HepG2 (cell line): ENCODE results near the gene NHLRC3. TPM values are rescaled to one million over a fixed set of nuclear protein-coding genes. Genes with fewer than 3 reads are reported as not detected.
A peak's percentile ranks its signal among the peaks of the same experiment; 100 is the strongest.

ENCODE experiments used
- ARID3A ChIP-seq: IDR thresholded peaks from 2 replicates; pipeline ENCODE4 v1.6.1; 2012; ENCODE audit warnings: low read depth, low read length, improper control_type of control experiment
- ATF7 ChIP-seq, 2 experiments: fragments of 450-650 bp in 1 of 2; sonication (generic) in 1 of 2; formaldehyde crosslinking in 1 of 2; IDR thresholded peaks; 2 replicates each; pipeline versions ENCODE4 v1.4.0 to v1.6.1; 2016 to 2020; ENCODE audit warnings: antibody characterized with exemption in 1 of 2, mild to moderate bottlenecking in 1 of 2, missing genetic modification reagents in 1 of 2
- ATF7-NPFF ChIP-seq: sonication (generic); formaldehyde crosslinking; IDR thresholded peaks from 2 replicates; pipeline ENCODE4 v1.8.1; 2023; ENCODE audit warnings: mild to moderate bottlenecking, low read depth, missing genetic modification reagents, moderate library complexity
- CBX5 ChIP-seq: sonication (generic); formaldehyde crosslinking; IDR thresholded peaks from 2 replicates; pipeline ENCODE4 v1.4.0; 2020; ENCODE audit warnings: missing genetic modification reagents, borderline replicate concordance
- CERS6 ChIP-seq: sonication (generic); formaldehyde crosslinking; IDR thresholded peaks from 2 replicates; pipeline ENCODE4 v1.5.0; 2020; ENCODE audit warnings: missing genetic modification reagents
- ELF4 ChIP-seq: sonication (generic); formaldehyde crosslinking; IDR thresholded peaks from 2 replicates; pipeline ENCODE4 v1.5.0; 2020; ENCODE audit warnings: missing genetic modification reagents, mild to moderate bottlenecking, moderate library complexity, borderline replicate concordance
- FOXA1 ChIP-seq, 2 experiments: fragments of 450-650 bp in 1 of 2; sonication (generic) in 1 of 2; formaldehyde crosslinking in 1 of 2; IDR thresholded peaks; 2 replicates each; pipeline versions ENCODE4 v1.4.0 to v1.6.1; 2016 to 2020; ENCODE audit warnings: missing genetic modification reagents in 1 of 2
- HIVEP1 ChIP-seq: sonication (generic); formaldehyde crosslinking; IDR thresholded peaks from 2 replicates; pipeline ENCODE4 v1.4.0; 2020; ENCODE audit warnings: mild to moderate bottlenecking, missing genetic modification reagents
- HNRNPL ChIP-seq: fragments of 200-400 bp; formaldehyde crosslinking; IDR thresholded peaks from 2 replicates; pipeline ENCODE4 v1.6.1; 2017; ENCODE audit warnings: mild to moderate bottlenecking, low read depth, low read length
- MLXIP ChIP-seq: sonication (generic); formaldehyde crosslinking; IDR thresholded peaks from 2 replicates; pipeline ENCODE4 v1.9.0; 2021; ENCODE audit warnings: missing genetic modification reagents, borderline replicate concordance
- MNT ChIP-seq: fragments of 450-650 bp; IDR thresholded peaks from 2 replicates; pipeline ENCODE4 v1.6.1; 2016
- PCBP2 ChIP-seq: fragments of 200-400 bp; formaldehyde crosslinking; optimal IDR thresholded peaks from 2 replicates; pipeline ENCODE3; 2018; ENCODE audit warnings: low read length, low read depth; ENCODE audit not compliant: poor library complexity, severe bottlenecking
- RFXAP ChIP-seq: sonication (generic); formaldehyde crosslinking; IDR thresholded peaks from 2 replicates; pipeline ENCODE4 v1.4.0; 2020; ENCODE audit warnings: missing genetic modification reagents, borderline replicate concordance
- SIN3A ChIP-seq: IDR thresholded peaks from 2 replicates; pipeline ENCODE4 v1.6.1; 2011; ENCODE audit warnings: low read depth, mild to moderate bottlenecking, control low read depth, low read length, borderline replicate concordance
- TCF12 ChIP-seq, 2 experiments: fragments of 450-650 bp in 1 of 2; sonication (generic) in 1 of 2; formaldehyde crosslinking in 1 of 2; IDR thresholded peaks; 2 replicates each; pipeline versions ENCODE4 v1.6.1 to v1.8.0; 2017 to 2022; ENCODE audit warnings: antibody characterized with exemption in 1 of 2, mild to moderate bottlenecking in 1 of 2, missing genetic modification reagents in 1 of 2, moderate library complexity in 1 of 2
- ZC3H4 ChIP-seq: sonication (generic); formaldehyde crosslinking; IDR thresholded peaks from 2 replicates; pipeline ENCODE4 v1.4.0; 2020; ENCODE audit warnings: missing genetic modification reagents, borderline replicate concordance
- ZNF484 ChIP-seq: sonication (generic); formaldehyde crosslinking; IDR thresholded peaks from 2 replicates; pipeline ENCODE4 v1.5.1; 2020; ENCODE audit warnings: mild to moderate bottlenecking, low read depth, missing genetic modification reagents, borderline replicate concordance
- ZNF704 ChIP-seq: sonication (generic); formaldehyde crosslinking; IDR thresholded peaks from 2 replicates; pipeline ENCODE4 v1.8.1; 2023; ENCODE audit warnings: mild to moderate bottlenecking, inconsistent platforms, moderate library complexity, missing genetic modification reagents, borderline replicate concordance
- polyA plus RNA-seq, 8 experiments: library from polyadenylated mRNA; depleted of rRNA in 3 of 8; stranded (reverse) in 7 of 8; unstranded in 1 of 8; fragments of >200 nt; fragmentation: Illumina TruSeq in 4 of 8; extraction: Trizol in 4 of 8; gene quantifications; 2 replicates each; pipeline versions ENCODE4 v1.2.1 to v1.2.3, GENCODE V29; 2011 to 2016; ENCODE audit warnings: low read depth in 4 of 8, missing spikeins in 1 of 8, mixed read lengths in 1 of 8; ENCODE audit not compliant: insufficient read depth in 1 of 8
- total RNA-seq, 5 experiments: library from RNA; depleted of rRNA; stranded (reverse); fragments of >200 nt; fragmentation: Illumina TruSeq; extraction: Trizol; gene quantifications; 2 replicates each; pipeline ENCODE4 v1.2.3, GENCODE V29; 2016; ENCODE audit warnings: low read depth in 1 of 5

NHLRC3 gene
- total and polyA plus RNA-seq, 2 of the 13 experiments (the other 11 are each of a cell fraction or from before 2014, with no cell fraction given) = 19.9 to 29.8 TPM

DNA sequence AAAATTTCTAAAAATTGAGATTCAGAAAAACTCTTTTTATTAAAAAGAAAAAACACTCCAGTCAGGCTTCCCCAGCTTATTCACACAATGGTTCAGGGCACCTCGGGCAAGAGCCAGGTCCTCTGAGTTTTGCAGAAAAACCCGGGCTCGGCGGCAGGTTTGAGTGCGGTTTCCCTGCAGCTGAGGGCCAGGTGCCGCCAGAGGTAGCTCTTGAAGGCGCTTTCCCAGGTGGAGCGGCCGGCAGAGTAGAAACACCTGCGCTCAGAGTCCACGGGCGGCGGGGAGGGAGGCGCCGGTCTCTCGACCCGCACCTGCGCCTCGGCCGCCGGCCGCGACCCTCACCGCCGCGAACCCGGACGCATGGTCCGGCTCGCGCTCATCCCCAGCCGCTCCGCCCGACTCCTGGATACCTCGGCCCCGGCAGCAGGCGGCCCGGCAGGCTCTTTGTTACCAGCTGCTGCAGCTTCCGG lies 811 bp upstream of the NHLRC3 start (continued):
- TF ChIP-seq MNT (no peak), ZNF704 (CRISPR knock-in tag) (no peak), CERS6 (CRISPR knock-in tag) (no peak), HIVEP1 (CRISPR knock-in tag) (no peak), ARID3A (no peak), CBX5 (CRISPR knock-in tag) (no peak), PCBP2 (no peak), TCF12 (IDR thresholded peaks at IDR 0.05) (no peak), TCF12 (CRISPR knock-in tag; IDR thresholded peaks at IDR 0.05) (0 out of 2 replicates have a peak, but pooled peaks have one; percentile 55), ATF7-NPFF (CRISPR knock-in tag) (0 out of 2 replicates have a peak, but pooled peaks have one; percentile 9), SIN3A (peak; percentile 42; the same call in 1 of the 2 replicates), ZNF484 (CRISPR knock-in tag) (no peak), HNRNPL (0 out of 2 replicates have a peak, but pooled peaks have one; percentile 23), FOXA1 (IDR thresholded peaks at IDR 0.05) (no peak), FOXA1 (CRISPR knock-in tag; IDR thresholded peaks at IDR 0.05) (no peak), ELF4 (no peak), ZC3H4 (CRISPR knock-in tag) (no peak), ATF7 (IDR thresholded peaks at IDR 0.05) (no peak), ATF7 (CRISPR knock-in tag; IDR thresholded peaks at IDR 0.05) (no peak), RFXAP (CRISPR knock-in tag) (0 out of 2 replicates have a peak, but pooled peaks have one; percentile 27), MLXIP (no peak)
